WTC11 (cell line): ENCODE data around the gene MTX1. TPM values are rescaled to one million over a fixed set of nuclear protein-coding genes. Genes with fewer than 3 reads are reported as not detected.

ENCODE experiments used
- ATAC-seq: fragments of 200-7000 bp; cut with Tn5 transposase; 2 replicates; pipeline ENCODE4 v1.10.0; 2021; ENCODE audit warnings: mild to moderate bottlenecking, moderate library complexity
- Bru-seq: library from RNA; stranded (reverse); fragments of 400-500 nt; gene quantifications from one replicate; lab custom pipeline; 2021; lab: Mats Ljungman, UMichigan
- CTCF ChIA-PET: fragments of 300-600 bp; sonication (Branson Sonifier 250); formaldehyde crosslinking; loops from one replicate; lab custom pipeline; 2021; ENCODE audit warnings: antibody characterized with exemption; lab: Charles Lee
- POLR2A ChIA-PET: fragments of 350-600 bp; sonication (Branson Sonifier 250); formaldehyde crosslinking; loops from one replicate; lab custom pipeline; 2021; ENCODE audit warnings: antibody characterized with exemption; lab: Charles Lee
- DNase-seq: peaks from one replicate; pipeline ENCODE4 v3.0.0; 2021; ENCODE audit warnings: low spot score
- H3K27ac Mint-ChIP-seq: 2 replicates; pipeline ENCODE4 v1.8.0; 2021; ENCODE audit warnings: mixed read lengths
- H3K27me3 Mint-ChIP-seq: 2 replicates; pipeline ENCODE4 v1.8.0; 2021; ENCODE audit warnings: low read depth, mild to moderate bottlenecking, moderate library complexity, mixed read lengths
- H3K36me3 Mint-ChIP-seq: 2 replicates; pipeline ENCODE4 v1.8.0; 2021; ENCODE audit warnings: mixed read lengths
- H3K4me1 Mint-ChIP-seq: 2 replicates; pipeline ENCODE4 v1.8.0; 2022; ENCODE audit warnings: mixed read lengths
- H3K4me3 Mint-ChIP-seq: 2 replicates; pipeline ENCODE4 v1.8.0; 2021; ENCODE audit warnings: mild to moderate bottlenecking, moderate library complexity, mixed read lengths
- H3K9me3 Mint-ChIP-seq: 2 replicates; pipeline ENCODE4 v1.8.0; 2021; ENCODE audit warnings: mixed read lengths
- ARID4B ChIP-seq: sonication (generic); formaldehyde crosslinking; IDR thresholded peaks from 2 replicates; pipeline ENCODE4 v1.8.0; 2023; ENCODE audit warnings: missing genetic modification reagents, mild to moderate bottlenecking, borderline replicate concordance
- ETV6 ChIP-seq: sonication (generic); formaldehyde crosslinking; IDR thresholded peaks from 2 replicates; pipeline ENCODE4 v1.8.1; 2022; ENCODE audit warnings: mild to moderate bottlenecking, missing genetic modification reagents
- GABPB1 ChIP-seq: sonication (generic); formaldehyde crosslinking; IDR thresholded peaks from 2 replicates; pipeline ENCODE4 v1.8.1; 2023; ENCODE audit warnings: mild to moderate bottlenecking, missing genetic modification reagents
- HMGA2 ChIP-seq: fragments of 250-450 bp; sonication (Bioruptor Pico); IDR thresholded peaks from 2 replicates; pipeline ENCODE4 v1.4.0; 2021; ENCODE audit warnings: mild to moderate bottlenecking, moderate library complexity
- JUN ChIP-seq: sonication (generic); formaldehyde crosslinking; IDR thresholded peaks from 2 replicates; pipeline ENCODE4 v1.8.0; 2023; ENCODE audit warnings: mild to moderate bottlenecking, missing genetic modification reagents
- NR2C2 ChIP-seq: sonication (generic); formaldehyde crosslinking; IDR thresholded peaks from 2 replicates; pipeline ENCODE4 v1.8.0; 2022; ENCODE audit warnings: mild to moderate bottlenecking, missing genetic modification reagents
- PREB ChIP-seq: sonication (generic); formaldehyde crosslinking; IDR thresholded peaks from 2 replicates; pipeline ENCODE4 v1.8.1; 2022; ENCODE audit warnings: mild to moderate bottlenecking, missing genetic modification reagents, moderate library complexity, borderline replicate concordance
- PRRX2 ChIP-seq: fragments of 250-450 bp; sonication (Bioruptor Pico); IDR thresholded peaks from 2 replicates; pipeline ENCODE4 v1.8.0; 2021; ENCODE audit warnings: mild to moderate bottlenecking
- SOX15 ChIP-seq: fragments of 250-450 bp; sonication (Bioruptor Pico); IDR thresholded peaks from 2 replicates; pipeline ENCODE4 v1.9.0; 2021; ENCODE audit warnings: mild to moderate bottlenecking
- SP1 ChIP-seq: sonication (generic); formaldehyde crosslinking; conservative IDR thresholded peaks from 2 replicates; pipeline ENCODE4 v1.8.1; 2022; ENCODE audit warnings: missing genetic modification reagents
- TP53 ChIP-seq: sonication (generic); formaldehyde crosslinking; IDR thresholded peaks from 2 replicates; pipeline ENCODE4 v1.8.1; 2023; ENCODE audit warnings: mild to moderate bottlenecking, missing genetic modification reagents
- ZNF263 ChIP-seq: sonication (generic); formaldehyde crosslinking; IDR thresholded peaks from 2 replicates; pipeline ENCODE4 v1.8.1; 2022; ENCODE audit warnings: low read depth, mild to moderate bottlenecking, moderate library complexity, missing genetic modification reagents
- ZNF281 ChIP-seq: sonication (generic); formaldehyde crosslinking; IDR thresholded peaks from 2 replicates; pipeline ENCODE4 v1.8.0; 2023; ENCODE audit warnings: mild to moderate bottlenecking, missing genetic modification reagents
- ZNF416 ChIP-seq: fragments of 250-450 bp; sonication (Bioruptor Pico); IDR thresholded peaks from 2 replicates; pipeline ENCODE4 v1.9.0; 2021; ENCODE audit warnings: mild to moderate bottlenecking, inconsistent platforms
- ZNF425 ChIP-seq: fragments of 250-450 bp; sonication (Bioruptor Pico); conservative IDR thresholded peaks from 2 replicates; pipeline ENCODE4 v1.9.0; 2021; ENCODE audit warnings: mild to moderate bottlenecking
- ZNF671 ChIP-seq: fragments of 250-450 bp; sonication (Bioruptor Pico); IDR thresholded peaks from 2 replicates; pipeline ENCODE4 v1.8.0; 2021; ENCODE audit warnings: mild to moderate bottlenecking
- long read RNA-seq, 3 experiments: library from RNA in 1 of 3; library from capped mRNA in 1 of 3; library from polyadenylated mRNA in 1 of 3; unstranded in 2 of 3; stranded (forward) in 1 of 3; transcript quantifications; one replicate each; pipeline ENCODE4 v2.0.0, GENCODE V29; 2021
- total RNA-seq: library from RNA; stranded (reverse); gene quantifications from 3 replicates; pipeline ENCODE4 v1.2.3, GENCODE V29; 2021
- TF ChIP-seq, protein P1 (sequence below): sonication (generic); formaldehyde crosslinking; IDR thresholded peaks from 2 replicates; pipeline ENCODE4 v1.8.0; 2022; ENCODE audit warnings: mild to moderate bottlenecking, missing genetic modification reagents
- TF ChIP-seq, protein P2 (sequence below): sonication (generic); formaldehyde crosslinking; IDR thresholded peaks from 2 replicates; pipeline ENCODE4 v1.8.1; 2023; ENCODE audit warnings: mild to moderate bottlenecking, missing genetic modification reagents, moderate library complexity

MTX1 gene, protein sequence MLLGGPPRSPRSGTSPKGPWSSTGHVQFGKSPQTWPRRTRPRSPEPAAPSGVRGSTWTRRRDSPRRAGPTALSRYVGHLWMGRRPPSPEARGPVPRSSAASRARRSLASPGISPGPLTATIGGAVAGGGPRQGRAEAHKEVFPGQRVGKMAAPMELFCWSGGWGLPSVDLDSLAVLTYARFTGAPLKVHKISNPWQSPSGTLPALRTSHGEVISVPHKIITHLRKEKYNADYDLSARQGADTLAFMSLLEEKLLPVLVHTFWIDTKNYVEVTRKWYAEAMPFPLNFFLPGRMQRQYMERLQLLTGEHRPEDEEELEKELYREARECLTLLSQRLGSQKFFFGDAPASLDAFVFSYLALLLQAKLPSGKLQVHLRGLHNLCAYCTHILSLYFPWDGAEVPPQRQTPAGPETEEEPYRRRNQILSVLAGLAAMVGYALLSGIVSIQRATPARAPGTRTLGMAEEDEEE
- 57.5 to 62.8 TPM (median 60.4 TPM) in 3 replicates for total RNA-seq
- percentile 72 among the genes with signal in this experiment for Bru-seq, nascent RNA
- long read RNA-seq, experiment 1, transcript MTX1-202 (8 exons, 1,632 nt), result major isoform, 150 of 181 reads
- long read RNA-seq, experiment 1, transcript MTX1-204 (7 exons, 2,579 nt), result minor isoform, 6 of 181 reads
- long read RNA-seq, experiment 1, transcript MTX1-201 (7 exons, 1,441 nt), result minor isoform, 6 of 181 reads
- long read RNA-seq, experiment 1, partial matches to known transcripts, result 4 of 181 reads
- long read RNA-seq, experiment 1, other reads (novel, unspliced or antisense), result 15 of 181 reads
- long read RNA-seq, experiment 2, transcript MTX1-202 (8 exons, 1,632 nt), result major isoform, 64 of 84 reads
- long read RNA-seq, experiment 2, partial matches to known transcripts, result 7 of 84 reads
- long read RNA-seq, experiment 2, other reads (novel, unspliced or antisense), result 10 of 84 reads
- long read RNA-seq, experiment 3, transcript MTX1-201 (7 exons, 1,441 nt), result minor isoform, 25 of 390 reads
- long read RNA-seq, experiment 3, transcript MTX1-202 (8 exons, 1,632 nt), result major isoform, 338 of 390 reads
- long read RNA-seq, experiment 3, partial matches to known transcripts, result 4 of 390 reads
- long read RNA-seq, experiment 3, other reads (novel, unspliced or antisense), result 22 of 390 reads

- DNase-seq, result peak; percentile 88
- H3K9me3 Mint-ChIP-seq, result no peaks in the 10 kb centered on the region
- peak; percentile 65 for ATAC-seq
- H3K36me3 Mint-ChIP-seq, result peaks cover 7% of the 10 kb centered on the region
- POLR2A ChIA-PET, result interaction anchor here (0.5 to 3.7 kb wide), 7 partner anchors 12 to 36 kb away, joined by 3 to 35 read pairs (median 3); partner anchors contain the start of gene KRTCAP2
- H3K27ac Mint-ChIP-seq, result peak within 1 kb of the TSS; percentile 89
- H3K4me1 Mint-ChIP-seq, result peaks cover 19% of the 10 kb centered on the region
- CTCF ChIA-PET, result interaction anchor here (0.6 to 4.8 kb wide), 16 partner anchors 15 to 124 kb away, joined by 3 to 51 read pairs (median 4); partner anchors contain the start of genes CLK2, KRTCAP2 and TRIM46
- peaks cover 7% of the 10 kb centered on the region; the same call in 1 of the 2 replicates for H3K27me3 Mint-ChIP-seq
- H3K4me3 Mint-ChIP-seq, result peak within 1 kb of the TSS; percentile 88
- TF ChIP-seq HMGA2 (CRISPR knock-in tag) (no peak), ETV6 (CRISPR knock-in tag) (no peak), PRRX2 (peak; percentile 70; the same call in 1 of the 2 replicates), GABPB1 (CRISPR knock-in tag) (peak; percentile 42; the same call in 1 of the 2 replicates), ZNF671 (CRISPR knock-in tag) (no peak), PREB (CRISPR knock-in tag) (no peak), SOX15 (CRISPR knock-in tag) (no peak), SP1 (CRISPR knock-in tag) (peak; percentile 40; the same call in 1 of the 2 replicates), ZNF425 (no peak), ZNF281 (CRISPR knock-in tag) (peak; percentile 79), TP53 (0 out of 2 replicates have a peak, but pooled peaks have one; percentile 45), JUN (0 out of 2 replicates have a peak, but pooled peaks have one; percentile 34), NR2C2 (CRISPR knock-in tag) (peak; percentile 83), ZNF416 (CRISPR knock-in tag) (peak; percentile 74; the same call in 1 of the 2 replicates), ARID4B (CRISPR knock-in tag) (peak; percentile 83; the same call in 1 of the 2 replicates), ZNF263 (CRISPR knock-in tag) (no peak)
- TF ChIP-seq, protein P1, sequence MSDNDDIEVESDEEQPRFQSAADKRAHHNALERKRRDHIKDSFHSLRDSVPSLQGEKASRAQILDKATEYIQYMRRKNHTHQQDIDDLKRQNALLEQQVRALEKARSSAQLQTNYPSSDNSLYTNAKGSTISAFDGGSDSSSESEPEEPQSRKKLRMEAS, result peak; percentile 14; the same call in 1 of the 2 replicates
- TF ChIP-seq, protein P2, sequence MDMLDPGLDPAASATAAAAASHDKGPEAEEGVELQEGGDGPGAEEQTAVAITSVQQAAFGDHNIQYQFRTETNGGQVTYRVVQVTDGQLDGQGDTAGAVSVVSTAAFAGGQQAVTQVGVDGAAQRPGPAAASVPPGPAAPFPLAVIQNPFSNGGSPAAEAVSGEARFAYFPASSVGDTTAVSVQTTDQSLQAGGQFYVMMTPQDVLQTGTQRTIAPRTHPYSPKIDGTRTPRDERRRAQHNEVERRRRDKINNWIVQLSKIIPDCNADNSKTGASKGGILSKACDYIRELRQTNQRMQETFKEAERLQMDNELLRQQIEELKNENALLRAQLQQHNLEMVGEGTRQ, result peak; percentile 72
Observed at GRCh38 chr1:155208541-155209311, at the start of gene MTX1. Gene MTX1 (plus strand): TSS chr1:155208695. CDS start chr1:155208805, 110 bp downstream.
